Measurements from ENCODE around the gene IGFLR1. TPM values are rescaled to one million over a fixed set of nuclear protein-coding genes. Genes with fewer than 3 reads are reported as not detected.

IGFLR1 gene
- total and polyA plus RNA-seq, 4 donors: 3.8 to 72.5 (median 26.0) TPM

DNA sequence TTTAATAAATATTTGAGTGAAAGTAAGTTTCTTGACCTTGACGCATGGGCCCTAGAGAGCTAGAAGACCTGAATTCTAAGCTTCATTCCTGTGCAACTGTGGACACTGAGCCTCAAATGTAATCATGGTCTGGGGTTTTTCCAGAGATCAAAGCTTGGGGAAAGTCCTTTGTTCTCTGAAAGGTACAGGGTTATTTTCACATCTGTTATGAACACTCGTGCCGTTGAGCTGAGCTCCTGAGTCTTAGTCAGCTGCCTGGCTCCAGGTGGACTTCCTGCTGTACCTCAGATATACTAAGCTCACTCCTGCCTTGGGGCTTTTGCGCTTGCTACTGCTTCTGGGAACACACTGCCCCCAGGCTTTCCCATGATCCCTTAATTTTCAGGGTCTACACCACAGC lies 45.4 kb downstream of the IGFLR1 start:
- H3K4me1 ChIP-seq (ENCODE audit: control insufficient read depth in 5 of 5, insufficient read depth in 5 of 5, low read length in 5 of 5): no peaks in the 10 kb centered on the region
- H3K36me3 ChIP-seq (ENCODE audit: control insufficient read depth in 4 of 4, insufficient read depth in 4 of 4, low read length in 4 of 4): no peaks in the 10 kb centered on the region
- no peak overlapping the region for H3K9ac ChIP-seq (ENCODE audit: insufficient read depth in 1 of 2, low read length in 2 of 2)
- no peak overlapping the region for H3K27ac ChIP-seq (ENCODE audit: low read depth in 1 of 2, low read length in 1 of 2)
- TF ChIP-seq CTCF (IDR thresholded peaks at IDR 0.05; ENCODE audit: control extremely low read depth, extremely low read depth): no peak
- H3K9me3 ChIP-seq (ENCODE audit: control insufficient read depth in 4 of 4, insufficient read depth in 3 of 4, low read length in 3 of 4): no peaks in the 10 kb centered on the region
- no peaks in the 10 kb centered on the region for H3K27me3 ChIP-seq (ENCODE audit: control insufficient read depth in 3 of 3, insufficient read depth in 3 of 3, low read length in 2 of 3)
- ATAC-seq (ENCODE audit: insufficient read depth, low FRiP score): no peak
- DNase-seq: no peak
- 66 to 80% methylated on average over 4 of the region's 4 CpGs for WGBS, 2 donors
- no peak overlapping the region for H3K4me3 ChIP-seq

DNA sequence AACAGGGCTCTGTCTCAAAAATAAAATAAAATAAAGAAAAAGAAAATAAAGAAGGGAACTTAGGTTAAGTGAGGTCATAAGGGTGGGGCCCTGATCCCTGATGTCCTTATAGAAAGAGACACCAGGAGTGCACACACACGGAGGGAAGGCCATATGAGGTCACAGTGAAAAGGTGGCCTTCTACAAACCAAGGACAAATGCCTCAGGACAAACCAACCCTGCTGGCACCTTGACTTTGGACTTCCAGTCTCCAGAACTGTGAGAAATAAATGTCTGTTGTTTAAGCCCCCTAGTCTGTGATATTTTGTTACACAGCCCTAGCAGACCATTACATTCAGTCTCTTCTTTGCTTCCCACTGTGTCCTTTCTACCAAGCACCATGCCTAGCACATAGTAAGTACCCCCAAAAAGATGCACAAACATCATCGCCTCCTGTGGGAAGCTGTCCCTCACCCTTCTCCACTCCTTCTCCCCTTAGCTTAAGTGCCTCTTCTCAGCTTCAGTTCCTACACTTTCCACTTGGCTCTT lies 46.3 kb downstream of the IGFLR1 start:
- no peak for ATAC-seq (ENCODE audit: insufficient read depth, low FRiP score)
- Histone ChIP-seq H3K9me3 (ENCODE audit: control insufficient read depth in 4 of 4, insufficient read depth in 3 of 4, low read length in 3 of 4) (no peaks in the 10 kb centered on the region), H3K4me3 (no peak overlapping the region), H3K4me1 (ENCODE audit: control insufficient read depth in 5 of 5, insufficient read depth in 5 of 5, low read length in 5 of 5) (no peaks in the 10 kb centered on the region), H3K9ac (ENCODE audit: insufficient read depth in 1 of 2, low read length in 2 of 2) (no peak overlapping the region), H3K27me3 (ENCODE audit: control insufficient read depth in 3 of 3, insufficient read depth in 3 of 3, low read length in 2 of 3) (no peaks in the 10 kb centered on the region), H3K27ac (ENCODE audit: low read depth in 1 of 2, low read length in 1 of 2) (no peak overlapping the region), H3K36me3 (ENCODE audit: control insufficient read depth in 4 of 4, insufficient read depth in 4 of 4, low read length in 4 of 4) (no peaks in the 10 kb centered on the region)
- 80 to 91% methylated on average over 2 of the region's 2 CpGs for WGBS, 2 donors
- DNase-seq: no peak
- no peak for TF ChIP-seq CTCF (IDR thresholded peaks at IDR 0.05; ENCODE audit: control extremely low read depth, extremely low read depth)

GRCh38 chr19:35693835-35694599 lies 48.2 kb downstream of the IGFLR1 start:
- Histone ChIP-seq H3K9ac (ENCODE audit: insufficient read depth in 1 of 2, low read length in 2 of 2) (no peak overlapping the region), H3K9me3 (ENCODE audit: control insufficient read depth in 4 of 4, insufficient read depth in 3 of 4, low read length in 3 of 4) (no peaks in the 10 kb centered on the region), H3K4me1 (ENCODE audit: control insufficient read depth in 5 of 5, insufficient read depth in 5 of 5, low read length in 5 of 5) (no peaks in the 10 kb centered on the region), H3K27ac (ENCODE audit: low read depth in 1 of 2, low read length in 1 of 2) (no peak overlapping the region), H3K36me3 (ENCODE audit: control insufficient read depth in 4 of 4, insufficient read depth in 4 of 4, low read length in 4 of 4) (no peaks in the 10 kb centered on the region), H3K4me3 (no peak overlapping the region), H3K27me3 (ENCODE audit: control insufficient read depth in 3 of 3, insufficient read depth in 3 of 3, low read length in 2 of 3) (no peaks in the 10 kb centered on the region)
- peak; percentile 84 to 87 (median 85) for DNase-seq
- WGBS, 2 donors: 26 to 34% methylated on average over 8 of the region's 8 CpGs
- TF ChIP-seq CTCF (IDR thresholded peaks at IDR 0.05; ENCODE audit: control extremely low read depth, extremely low read depth): peak; percentile 98
- peak; percentile 96 for ATAC-seq (ENCODE audit: insufficient read depth, low FRiP score)
